C4-2B (cell line): ENCODE measurements around the gene TSPAN13.

Source experiments
- H3K27ac ChIP-seq: fragments of 450-650 bp; 2 replicates; pipeline ENCODE4 v1.5.1; 2017
- ZFX ChIP-seq: fragments of 450-650 bp; IDR thresholded peaks from 2 replicates; pipeline ENCODE4 v1.6.1; 2017
- TF ChIP-seq, protein P1 (sequence below): fragments of 450-650 bp; conservative IDR thresholded peaks from 2 replicates; pipeline ENCODE4 v1.5.1; 2017; ENCODE audit warnings: mild to moderate bottlenecking

Gene TSPAN13

DNA sequence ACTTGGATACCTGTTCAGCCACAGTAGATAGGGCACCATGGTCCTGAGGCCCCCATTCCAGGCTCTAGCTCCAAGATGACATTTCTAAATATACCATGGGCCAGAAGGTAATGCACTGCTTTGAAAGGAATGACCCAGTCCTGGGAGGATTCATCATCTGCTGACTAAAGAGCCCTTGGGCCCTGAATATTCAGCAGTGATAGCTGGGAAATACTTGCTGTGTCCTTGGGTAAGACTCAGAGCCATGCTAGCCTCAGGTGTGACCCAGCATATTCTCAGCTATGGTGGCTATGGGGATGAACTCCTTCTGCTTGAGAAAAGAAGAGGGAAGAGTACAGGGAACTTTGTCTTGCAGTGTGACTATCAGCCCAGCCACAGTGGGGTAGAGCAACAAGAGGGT, 72.5 kb downstream of the TSPAN13 start:
- no peak overlapping the region for H3K27ac ChIP-seq
- TF ChIP-seq, protein P1, sequence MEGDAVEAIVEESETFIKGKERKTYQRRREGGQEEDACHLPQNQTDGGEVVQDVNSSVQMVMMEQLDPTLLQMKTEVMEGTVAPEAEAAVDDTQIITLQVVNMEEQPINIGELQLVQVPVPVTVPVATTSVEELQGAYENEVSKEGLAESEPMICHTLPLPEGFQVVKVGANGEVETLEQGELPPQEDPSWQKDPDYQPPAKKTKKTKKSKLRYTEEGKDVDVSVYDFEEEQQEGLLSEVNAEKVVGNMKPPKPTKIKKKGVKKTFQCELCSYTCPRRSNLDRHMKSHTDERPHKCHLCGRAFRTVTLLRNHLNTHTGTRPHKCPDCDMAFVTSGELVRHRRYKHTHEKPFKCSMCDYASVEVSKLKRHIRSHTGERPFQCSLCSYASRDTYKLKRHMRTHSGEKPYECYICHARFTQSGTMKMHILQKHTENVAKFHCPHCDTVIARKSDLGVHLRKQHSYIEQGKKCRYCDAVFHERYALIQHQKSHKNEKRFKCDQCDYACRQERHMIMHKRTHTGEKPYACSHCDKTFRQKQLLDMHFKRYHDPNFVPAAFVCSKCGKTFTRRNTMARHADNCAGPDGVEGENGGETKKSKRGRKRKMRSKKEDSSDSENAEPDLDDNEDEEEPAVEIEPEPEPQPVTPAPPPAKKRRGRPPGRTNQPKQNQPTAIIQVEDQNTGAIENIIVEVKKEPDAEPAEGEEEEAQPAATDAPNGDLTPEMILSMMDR = no peak
- TF ChIP-seq ZFX = no peak

DNA sequence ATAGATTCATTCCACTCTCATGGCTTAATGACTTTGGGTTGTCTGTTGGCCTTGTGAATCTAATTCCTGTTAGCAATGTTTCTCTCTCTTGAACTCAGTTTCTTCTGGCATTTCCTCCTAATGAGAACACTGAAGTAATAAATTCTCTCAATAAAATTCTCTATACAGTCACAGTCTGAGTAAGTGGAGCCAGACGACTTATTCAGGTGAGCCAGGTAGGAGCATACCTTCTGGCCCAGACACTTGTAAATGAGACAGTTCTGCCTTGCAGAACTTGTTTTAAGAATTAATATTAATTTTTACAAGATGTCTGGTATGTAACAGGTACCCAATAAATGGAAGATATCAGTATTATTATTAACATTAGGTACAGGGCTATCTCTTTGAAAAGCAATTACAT, 79.8 kb downstream of the TSPAN13 start:
- no peak overlapping the region for H3K27ac ChIP-seq
- no peak for TF ChIP-seq ZFX
- TF ChIP-seq, protein P1 = no peak
